HUES48 (cell line): ENCODE data around the gene CHKB.

Experiments used
- H3K27ac ChIP-seq: one replicate; pipeline ENCODE4 v1.7.0; 2013; ENCODE audit warnings: low read depth, low read length, inconsistent platforms
- H3K27me3 ChIP-seq: 2 replicates; pipeline ENCODE4 v1.6.1; 2013; ENCODE audit warnings: mild to moderate bottlenecking, low read length; ENCODE audit not compliant: control insufficient read depth, insufficient read depth
- H3K36me3 ChIP-seq: 2 replicates; pipeline ENCODE4 v1.6.1; 2013; ENCODE audit warnings: low read length; ENCODE audit not compliant: control insufficient read depth, insufficient read depth
- H3K4me1 ChIP-seq: 2 replicates; pipeline ENCODE4 v1.6.1; 2013; ENCODE audit warnings: mild to moderate bottlenecking, low read length; ENCODE audit not compliant: control insufficient read depth, insufficient read depth
- H3K4me3 ChIP-seq: 2 replicates; pipeline ENCODE4 v1.5.1; 2013; ENCODE audit warnings: mild to moderate bottlenecking, low read depth, low read length
- H3K9ac ChIP-seq: 2 replicates; pipeline ENCODE4 v1.6.1; 2013; ENCODE audit warnings: mild to moderate bottlenecking, low read depth, low read length, moderate library complexity
- H3K9me3 ChIP-seq: 2 replicates; pipeline ENCODE4 v1.6.1; 2013; ENCODE audit warnings: low read length; ENCODE audit not compliant: control insufficient read depth, insufficient read depth

CHKB gene

GRCh38 chr22:50604256-50605001, 21.8 kb upstream of the CHKB start:
- H3K27ac ChIP-seq = no peak overlapping the region
- no peaks in the 10 kb centered on the region for H3K36me3 ChIP-seq
- no peaks in the 10 kb centered on the region for H3K4me1 ChIP-seq
- H3K27me3 ChIP-seq = peaks cover 73% of the 10 kb centered on the region
- no peak overlapping the region for H3K9ac ChIP-seq
- H3K4me3 ChIP-seq = peak overlapping the region; percentile 29; the same call in 1 of the 2 replicates
- H3K9me3 ChIP-seq = no peaks in the 10 kb centered on the region

DNA sequence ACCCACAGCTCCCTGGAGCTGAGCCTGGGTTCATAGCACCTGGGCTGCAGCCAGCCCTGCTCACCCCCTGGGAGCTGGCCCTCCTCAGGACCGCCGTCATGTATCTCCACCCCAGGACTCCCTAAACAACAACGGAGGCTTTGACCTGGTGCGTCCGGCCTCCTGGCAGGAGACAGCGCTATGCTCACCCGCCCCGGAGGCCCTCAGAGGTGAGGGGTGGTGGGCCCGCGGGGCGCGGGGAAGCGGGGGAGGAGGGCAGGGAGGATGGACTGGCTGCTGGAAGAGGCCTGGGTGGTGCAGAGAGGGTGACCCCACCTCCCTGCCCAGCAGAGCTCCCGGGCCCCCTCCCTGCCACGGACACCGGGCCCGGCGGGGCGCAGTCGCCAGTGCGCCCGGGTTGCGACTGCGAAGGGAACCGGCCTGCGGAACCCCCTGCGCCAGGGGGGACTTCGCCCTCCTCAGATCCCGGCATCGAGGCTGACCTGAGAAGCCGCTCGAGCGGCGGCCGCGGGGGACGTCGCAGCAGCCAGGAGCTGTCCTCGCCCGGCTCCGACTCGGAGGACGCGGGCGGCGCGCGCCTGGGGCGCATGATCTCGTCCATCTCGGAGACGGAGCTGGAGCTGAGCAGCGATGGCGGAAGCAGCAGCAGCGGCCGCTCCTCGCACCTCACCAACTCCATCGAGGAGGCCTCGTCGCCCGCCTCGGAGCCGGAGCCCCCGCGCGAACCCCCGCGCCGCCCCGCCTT, 21.0 kb upstream of the CHKB start:
- no peaks in the 10 kb centered on the region for H3K9me3 ChIP-seq
- H3K27ac ChIP-seq = no peak overlapping the region
- peak overlapping the region; percentile 29; the same call in 1 of the 2 replicates for H3K4me3 ChIP-seq
- peaks cover 80% of the 10 kb centered on the region for H3K27me3 ChIP-seq
- no peaks in the 10 kb centered on the region for H3K4me1 ChIP-seq
- no peak overlapping the region for H3K9ac ChIP-seq
- H3K36me3 ChIP-seq = no peaks in the 10 kb centered on the region

- Histone ChIP-seq H3K4me3 (no peak overlapping the region), H3K9ac (no peak overlapping the region), H3K9me3 (no peaks in the 10 kb centered on the region), H3K4me1 (no peaks in the 10 kb centered on the region), H3K27me3 (peaks cover 82% of the 10 kb centered on the region), H3K27ac (no peak overlapping the region), H3K36me3 (no peaks in the 10 kb centered on the region)
These were observed 19.7 kb upstream of the CHKB start for GRCh38 chr22:50602338-50602700.

DNA sequence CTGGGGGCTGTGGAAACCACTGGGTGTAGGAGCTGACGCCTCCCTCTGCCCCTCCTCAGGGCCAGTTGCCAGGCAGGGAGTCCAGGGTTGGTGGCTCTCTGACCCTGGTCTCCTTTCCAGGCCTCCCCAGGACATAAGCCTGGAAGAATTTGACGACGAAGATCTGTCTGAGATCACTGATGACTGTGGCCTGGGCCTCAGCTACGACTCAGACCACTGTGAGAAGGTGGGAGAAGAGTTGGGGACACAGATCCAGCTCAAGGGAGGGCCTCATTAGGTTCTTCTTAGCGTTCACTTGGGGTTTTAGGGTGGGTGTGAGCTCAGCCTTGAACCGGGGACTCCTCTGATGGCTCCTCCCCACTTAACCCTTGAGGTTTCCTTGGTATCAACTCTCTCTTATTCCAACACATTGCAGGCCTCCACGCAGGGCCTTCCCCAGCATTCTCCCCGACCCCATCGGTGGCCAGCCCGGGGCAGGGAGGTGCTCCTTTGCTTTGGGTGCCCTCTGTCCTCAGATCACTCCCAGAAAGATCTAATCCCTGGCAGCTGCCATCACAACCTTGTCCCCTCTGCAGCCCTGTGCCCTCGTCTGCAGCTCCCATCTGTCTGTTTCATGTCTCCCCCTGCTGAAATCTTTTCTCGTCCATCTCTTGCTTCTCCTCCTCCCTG, 19.2 kb upstream of the CHKB start:
- Histone ChIP-seq H3K27me3 (peaks cover 82% of the 10 kb centered on the region), H3K27ac (no peak overlapping the region)

GRCh38 chr22:50600967-50601668, 18.5 kb upstream of the CHKB start:
- Histone ChIP-seq H3K4me1 (no peaks in the 10 kb centered on the region), H3K4me3 (peak overlapping the region; percentile 43), H3K9me3 (no peaks in the 10 kb centered on the region), H3K27me3 (peaks cover 78% of the 10 kb centered on the region), H3K9ac (no peak overlapping the region), H3K27ac (no peak overlapping the region), H3K36me3 (no peaks in the 10 kb centered on the region)

More for the DNA sequence above, 19.2 kb upstream of the CHKB start:
- Histone ChIP-seq H3K36me3 (no peaks in the 10 kb centered on the region), H3K9ac (no peak overlapping the region), H3K9me3 (no peaks in the 10 kb centered on the region), H3K4me1 (no peaks in the 10 kb centered on the region), H3K4me3 (no peak overlapping the region)

DNA sequence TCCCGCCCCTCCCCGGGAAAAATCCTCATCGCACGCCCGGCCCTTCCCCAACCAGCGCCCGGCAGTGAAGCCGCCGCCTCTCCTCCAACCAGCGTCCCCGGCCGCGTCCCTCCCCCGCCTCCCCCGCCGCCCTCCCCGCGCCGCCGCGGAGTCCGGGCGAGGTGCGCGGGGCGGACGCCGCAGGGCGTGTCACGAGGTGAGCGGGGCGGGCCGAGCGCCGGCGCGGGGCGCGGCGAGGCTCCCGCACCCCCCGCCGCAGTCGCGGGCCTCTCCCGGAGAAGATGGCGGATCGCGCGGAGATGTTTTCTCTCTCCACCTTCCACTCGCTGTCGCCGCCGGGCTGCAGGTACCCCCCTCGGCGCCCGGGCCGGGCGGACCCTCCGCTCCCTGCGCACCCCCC, 17.9 kb upstream of the CHKB start, which contains the start of gene MAPK8IP2:
Gene MAPK8IP2, plus strand, starts transcription at position 256 of the 400 bp plus-strand sequence. Its CDS starts 26 bp downstream, at position 282.
- Histone ChIP-seq H3K27me3 (peaks cover 74% of the 10 kb centered on the region), H3K9me3 (no peaks in the 10 kb centered on the region), H3K36me3 (no peaks in the 10 kb centered on the region), H3K9ac (no peak within 1 kb of the TSS), H3K4me1 (no peaks in the 10 kb centered on the region), H3K4me3 (peak within 1 kb of the TSS; percentile 43), H3K27ac (no peak within 1 kb of the TSS)

DNA sequence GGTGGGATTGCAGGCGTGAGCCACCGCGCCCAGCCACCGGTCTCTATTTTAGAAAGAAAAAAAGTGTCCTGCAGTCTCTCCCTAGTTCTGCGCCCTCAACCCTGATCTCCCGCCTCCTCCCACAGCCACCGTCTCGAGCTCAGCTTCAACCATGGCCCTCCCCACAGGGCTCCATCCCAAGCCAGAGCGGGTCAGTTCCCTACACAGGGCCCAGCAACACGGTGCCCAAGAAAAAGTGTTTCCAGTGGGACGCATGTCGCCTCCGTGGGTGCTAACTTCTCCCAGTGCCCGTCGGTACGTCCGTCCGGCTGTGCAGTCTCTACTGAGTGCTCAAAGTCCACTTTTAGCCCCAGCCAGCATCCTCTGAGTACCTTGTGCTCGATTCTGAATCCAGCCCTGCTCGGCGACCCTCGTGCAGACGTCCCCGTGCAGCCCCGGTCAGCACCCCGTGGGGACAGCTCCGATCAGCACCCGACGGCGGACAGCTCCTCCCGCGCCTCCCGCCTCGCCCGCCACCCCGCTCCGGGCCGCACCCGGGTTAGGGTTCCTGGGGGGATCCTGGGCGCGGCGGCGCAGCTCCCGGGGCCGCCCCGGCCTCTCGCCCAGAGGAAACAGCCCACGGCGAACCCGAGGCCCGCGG, 17.3 kb upstream of the CHKB start:
- Histone ChIP-seq H3K4me3 (peak overlapping the region; percentile 42; the same call in 1 of the 2 replicates), H3K9ac (no peak overlapping the region), H3K4me1 (no peaks in the 10 kb centered on the region), H3K9me3 (no peaks in the 10 kb centered on the region), H3K27ac (no peak overlapping the region), H3K27me3 (peaks cover 68% of the 10 kb centered on the region), H3K36me3 (no peaks in the 10 kb centered on the region; the same call in 1 of the 2 replicates)

- Histone ChIP-seq H3K4me3 (no peak overlapping the region), H3K36me3 (no peaks in the 10 kb centered on the region; the same call in 1 of the 2 replicates), H3K4me1 (no peaks in the 10 kb centered on the region), H3K27ac (no peak overlapping the region), H3K27me3 (peaks cover 40% of the 10 kb centered on the region), H3K9me3 (no peaks in the 10 kb centered on the region), H3K9ac (no peak overlapping the region)
These were observed 14.4 kb upstream of the CHKB start for GRCh38 chr22:50597097-50597496.

GRCh38 chr22:50595189-50595588, 12.5 kb upstream of the CHKB start:
- Histone ChIP-seq H3K27me3 (peaks cover 27% of the 10 kb centered on the region), H3K4me1 (no peaks in the 10 kb centered on the region), H3K9me3 (no peaks in the 10 kb centered on the region), H3K36me3 (no peaks in the 10 kb centered on the region; the same call in 1 of the 2 replicates), H3K9ac (no peak overlapping the region), H3K27ac (no peak overlapping the region), H3K4me3 (no peak overlapping the region)

DNA sequence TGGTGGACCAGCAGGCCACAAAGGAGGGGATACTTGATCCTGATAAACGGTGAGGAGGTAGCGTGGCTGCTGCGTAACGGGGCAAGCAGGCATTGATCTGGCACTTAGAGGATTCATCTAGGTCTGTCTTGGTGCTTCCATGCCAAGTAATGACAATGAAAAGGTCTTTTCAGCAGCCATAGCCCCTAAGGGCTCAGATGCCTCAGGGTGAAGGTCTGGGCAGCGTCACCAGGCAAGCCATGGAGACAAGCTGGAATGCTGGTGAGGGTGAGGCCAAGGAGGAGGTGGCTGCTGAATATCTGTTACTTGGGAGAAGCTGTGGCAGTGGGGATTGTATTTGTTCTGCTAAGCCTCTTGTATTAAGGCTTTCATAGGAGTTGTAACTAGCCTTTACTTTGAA, 4.8 kb upstream of the CHKB start:
- Histone ChIP-seq H3K9me3 (no peaks in the 10 kb centered on the region), H3K27ac (no peak overlapping the region), H3K4me1 (0 out of 2 replicates have a peak, but pooled peaks cover 5% of the 10 kb centered on the region), H3K4me3 (no peak overlapping the region), H3K27me3 (no peaks in the 10 kb centered on the region), H3K36me3 (no peaks in the 10 kb centered on the region), H3K9ac (no peak overlapping the region)
